Midbrain (tissue), 1 donor: ENCODE measurements around the gene LDHB.
A peak's percentile ranks its signal among the peaks of the same experiment; 100 is the strongest.
"Not testable (repeated sequence)": the region's sequence is repeated elsewhere in the genome, so short reads cannot be mapped to it uniquely, and the experiment has no call there.

Source experiments
- DNase-seq: peaks from one replicate; lab custom pipeline; 2025; lab: John Stamatoyannopoulos, UW

Gene LDHB

GRCh38 chr12:21607701-21608100 lies 49.9 kb downstream of the LDHB start:
- peak; percentile 2 for DNase-seq

DNA sequence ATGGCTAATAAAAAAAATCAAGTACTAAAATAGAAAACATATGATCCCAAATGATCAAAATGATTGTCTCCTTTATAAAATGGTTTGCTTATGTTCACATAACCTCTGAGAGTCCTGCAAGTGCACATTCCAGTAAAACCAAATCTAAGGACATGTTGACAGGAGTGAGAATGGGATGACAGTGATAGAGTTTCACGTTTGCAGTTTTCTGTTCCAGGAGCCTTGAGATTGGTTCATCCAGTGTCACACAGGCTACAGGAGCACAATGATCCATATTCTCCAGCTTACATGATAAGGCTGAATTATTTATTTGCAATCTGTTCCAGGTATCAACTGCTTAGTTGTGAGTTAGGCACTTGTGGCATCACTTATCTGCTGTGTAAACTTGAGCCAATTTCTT lies 51.5 kb downstream of the LDHB start:
- DNase-seq = no peak

DNA sequence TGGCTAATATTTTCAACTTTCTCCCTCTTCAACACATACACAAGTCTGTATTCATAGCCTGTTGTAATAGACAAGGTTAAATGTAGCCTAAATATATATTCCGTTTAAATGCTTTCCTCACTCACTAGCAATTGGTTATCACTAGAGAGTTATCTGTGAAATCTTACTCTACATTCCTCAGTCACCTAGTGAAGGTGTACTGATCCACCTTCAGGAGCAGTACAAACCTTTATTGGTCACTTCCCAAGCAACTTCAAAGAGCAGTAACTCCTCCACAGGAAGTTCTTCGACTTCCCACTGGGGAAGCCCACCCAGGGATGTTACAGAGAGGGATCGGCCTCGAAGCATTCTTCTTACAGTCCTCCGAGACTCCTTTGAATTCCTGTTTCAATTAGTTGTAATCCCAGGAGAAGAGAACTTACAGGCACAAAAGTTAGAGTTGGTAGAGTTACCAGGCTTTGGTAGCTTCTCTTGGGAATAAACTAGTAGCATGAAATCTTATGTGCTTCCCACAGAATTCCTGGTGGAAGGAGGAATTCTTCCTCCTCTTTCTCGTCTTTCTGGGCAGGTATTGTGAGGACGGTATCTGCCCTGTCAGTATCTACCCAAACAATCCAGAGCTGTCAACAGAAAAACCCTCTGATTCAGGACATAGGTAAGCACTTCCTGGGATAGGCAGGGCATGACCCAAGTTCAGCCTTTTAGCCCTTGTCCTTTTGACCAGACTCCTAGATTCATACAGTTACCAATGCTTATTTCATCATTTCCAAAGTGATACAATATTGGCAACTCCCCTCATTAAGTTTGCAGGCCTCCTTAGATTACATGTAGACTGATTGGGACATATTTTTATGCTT lies 53.2 kb downstream of the LDHB start, which contains the start of gene GYS2:
TSS of gene GYS2 (minus strand) at position 603 of the 857 bp plus-strand sequence. CDS start at position 348, 255 bp downstream.
- no peak for DNase-seq

GRCh38 chr12:21602774-21603173 lies 54.9 kb downstream of the LDHB start:
- no peak for DNase-seq

- no peak for DNase-seq
Observed at GRCh38 chr12:21600196-21600595, 57.4 kb downstream of the LDHB start.

DNA sequence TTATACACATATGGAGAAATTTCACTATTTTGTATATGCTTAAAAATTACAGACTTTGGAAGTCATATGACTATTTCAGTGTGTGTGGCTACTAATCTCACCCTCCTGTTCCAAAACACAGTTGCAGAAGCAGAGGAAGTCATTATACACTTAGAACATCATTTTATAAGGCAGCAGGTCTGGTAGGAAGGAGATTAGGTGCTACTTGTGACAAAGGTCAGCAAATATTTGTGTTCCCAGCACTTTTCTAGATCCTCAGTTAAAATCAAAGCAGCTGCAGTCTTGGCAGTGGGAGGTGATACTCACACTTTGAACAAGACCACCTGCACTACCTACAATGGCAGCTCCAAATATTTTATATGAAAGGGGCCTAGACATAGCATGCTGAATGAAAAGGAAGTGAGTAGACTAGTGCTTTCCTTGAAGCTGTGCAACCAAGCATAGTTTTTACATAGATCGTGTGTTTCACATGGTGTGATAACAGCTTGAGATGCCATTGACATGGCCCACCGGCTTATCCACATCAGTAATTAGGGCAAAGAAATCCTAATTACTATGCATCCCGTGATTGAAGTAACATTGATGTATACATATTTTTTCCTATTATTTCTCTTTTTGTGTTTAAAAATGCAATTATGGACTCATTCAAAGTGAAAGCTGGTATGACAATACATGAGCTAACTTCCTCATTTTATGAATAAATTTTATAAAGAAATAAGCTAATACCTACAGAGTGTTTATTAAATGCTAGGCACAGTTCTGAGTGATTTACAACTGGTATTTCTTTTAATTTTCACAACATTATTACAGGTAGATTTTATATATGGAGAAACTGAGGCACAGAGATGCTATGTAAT lies 58.3 kb downstream of the LDHB start:
- DNase-seq = no peak

- no peak for DNase-seq
Observed at GRCh38 chr12:21598651-21599050, 59.0 kb downstream of the LDHB start.

DNA sequence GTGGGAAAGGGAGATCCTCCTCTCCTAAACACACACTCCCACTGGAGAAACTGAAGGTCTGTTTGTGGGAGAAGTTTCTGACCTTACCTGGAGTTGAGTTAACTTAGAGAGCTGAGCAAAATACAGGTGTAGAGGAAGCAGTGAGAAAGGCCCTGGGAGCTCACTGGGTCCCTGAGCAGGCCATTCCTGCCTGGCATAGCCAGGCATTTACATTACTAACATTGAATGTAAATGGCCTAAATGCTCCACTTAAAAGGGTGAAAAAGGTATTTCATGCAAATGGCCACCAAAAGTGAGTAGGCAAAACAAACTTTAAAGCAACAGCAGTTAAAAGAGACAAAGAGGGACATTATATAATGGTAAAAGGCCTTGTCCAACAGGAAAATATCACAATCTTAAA lies 62.3 kb downstream of the LDHB start:
- not testable (repeated sequence) for DNase-seq

GRCh38 chr12:21585485-21585884 lies 72.2 kb downstream of the LDHB start:
- DNase-seq = no peak
